ENCODE measurements around the gene PCBP3.

PCBP3 gene

DNA sequence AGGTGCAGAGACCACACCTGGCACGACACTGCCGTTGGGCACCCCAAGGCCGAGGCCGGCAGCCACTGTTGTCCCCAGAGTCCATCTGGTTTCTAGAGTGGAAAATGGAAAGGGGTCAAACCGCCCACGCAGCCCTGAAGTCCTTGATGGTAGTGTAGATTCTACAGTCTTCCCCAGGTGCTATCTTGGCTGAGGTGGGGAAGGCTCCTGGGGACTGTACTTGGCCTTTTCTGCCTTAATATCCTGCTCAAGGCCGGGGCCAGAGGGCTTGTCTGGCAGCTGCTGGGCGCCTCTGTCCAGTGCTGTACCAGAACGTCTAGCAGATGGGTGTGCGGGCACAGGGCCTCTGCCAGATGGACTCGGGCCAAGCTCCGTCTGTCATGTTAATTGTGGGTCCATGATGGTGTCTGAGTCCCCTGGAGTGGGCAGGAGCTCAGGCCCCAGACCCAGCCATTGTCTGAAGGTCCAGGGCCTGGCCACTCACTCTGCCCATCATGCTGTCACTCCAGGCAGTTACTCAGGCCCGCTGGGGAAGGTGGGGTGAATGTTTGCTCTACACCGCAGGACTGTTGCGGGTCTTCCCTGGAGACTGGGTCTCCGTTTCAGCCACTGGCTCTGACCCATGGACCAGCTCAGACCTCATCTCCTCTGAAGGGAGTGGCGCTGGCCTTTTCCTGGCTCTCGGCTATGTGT is 176.1 kb downstream of the PCBP3 start:
- Histone ChIP-seq H3K4me1 (ENCODE audit: insufficient read depth, low read length) (no peaks in the 10 kb centered on the region), H3K4me3 (ENCODE audit: low read depth in 1 of 2, low read length in 2 of 2) (no peak overlapping the region), H3K27me3 (ENCODE audit: insufficient read depth, low read length, poor library complexity) (no peaks in the 10 kb centered on the region), H3K4me2 (ENCODE audit: insufficient read depth, low read length) (no peak overlapping the region), H3K9ac (ENCODE audit: low read depth, low read length) (no peak overlapping the region), H3K79me2 (ENCODE audit: insufficient read depth, low read length) (no peaks in the 10 kb centered on the region), H4K20me1 (ENCODE audit: insufficient read depth, low read length) (peaks cover 12% of the 10 kb centered on the region), H3K27ac (ENCODE audit: low read length) (no peak overlapping the region), H2AFZ (ENCODE audit: low read depth, low read length) (no peak overlapping the region), H3K9me3 (ENCODE audit: insufficient read depth, low read length, severe bottlenecking) (no peaks in the 10 kb centered on the region), H3K36me3 (ENCODE audit: insufficient read depth, low read length) (no peaks in the 10 kb centered on the region)
- DNase-seq, result no peak
- no peak for ATAC-seq (ENCODE audit: insufficient read depth, low read depth)
- TF ChIP-seq, protein P1, sequence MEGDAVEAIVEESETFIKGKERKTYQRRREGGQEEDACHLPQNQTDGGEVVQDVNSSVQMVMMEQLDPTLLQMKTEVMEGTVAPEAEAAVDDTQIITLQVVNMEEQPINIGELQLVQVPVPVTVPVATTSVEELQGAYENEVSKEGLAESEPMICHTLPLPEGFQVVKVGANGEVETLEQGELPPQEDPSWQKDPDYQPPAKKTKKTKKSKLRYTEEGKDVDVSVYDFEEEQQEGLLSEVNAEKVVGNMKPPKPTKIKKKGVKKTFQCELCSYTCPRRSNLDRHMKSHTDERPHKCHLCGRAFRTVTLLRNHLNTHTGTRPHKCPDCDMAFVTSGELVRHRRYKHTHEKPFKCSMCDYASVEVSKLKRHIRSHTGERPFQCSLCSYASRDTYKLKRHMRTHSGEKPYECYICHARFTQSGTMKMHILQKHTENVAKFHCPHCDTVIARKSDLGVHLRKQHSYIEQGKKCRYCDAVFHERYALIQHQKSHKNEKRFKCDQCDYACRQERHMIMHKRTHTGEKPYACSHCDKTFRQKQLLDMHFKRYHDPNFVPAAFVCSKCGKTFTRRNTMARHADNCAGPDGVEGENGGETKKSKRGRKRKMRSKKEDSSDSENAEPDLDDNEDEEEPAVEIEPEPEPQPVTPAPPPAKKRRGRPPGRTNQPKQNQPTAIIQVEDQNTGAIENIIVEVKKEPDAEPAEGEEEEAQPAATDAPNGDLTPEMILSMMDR (IDR thresholded peaks at IDR 0.05; ENCODE audit: borderline replicate concordance, extremely low read depth, low read length, poor library complexity, severe bottlenecking), result no peak
- TF ChIP-seq EZH2 (IDR thresholded peaks at IDR 0.05; ENCODE audit: borderline replicate concordance, low read depth, low read length, severe bottlenecking), result no peak

DNA sequence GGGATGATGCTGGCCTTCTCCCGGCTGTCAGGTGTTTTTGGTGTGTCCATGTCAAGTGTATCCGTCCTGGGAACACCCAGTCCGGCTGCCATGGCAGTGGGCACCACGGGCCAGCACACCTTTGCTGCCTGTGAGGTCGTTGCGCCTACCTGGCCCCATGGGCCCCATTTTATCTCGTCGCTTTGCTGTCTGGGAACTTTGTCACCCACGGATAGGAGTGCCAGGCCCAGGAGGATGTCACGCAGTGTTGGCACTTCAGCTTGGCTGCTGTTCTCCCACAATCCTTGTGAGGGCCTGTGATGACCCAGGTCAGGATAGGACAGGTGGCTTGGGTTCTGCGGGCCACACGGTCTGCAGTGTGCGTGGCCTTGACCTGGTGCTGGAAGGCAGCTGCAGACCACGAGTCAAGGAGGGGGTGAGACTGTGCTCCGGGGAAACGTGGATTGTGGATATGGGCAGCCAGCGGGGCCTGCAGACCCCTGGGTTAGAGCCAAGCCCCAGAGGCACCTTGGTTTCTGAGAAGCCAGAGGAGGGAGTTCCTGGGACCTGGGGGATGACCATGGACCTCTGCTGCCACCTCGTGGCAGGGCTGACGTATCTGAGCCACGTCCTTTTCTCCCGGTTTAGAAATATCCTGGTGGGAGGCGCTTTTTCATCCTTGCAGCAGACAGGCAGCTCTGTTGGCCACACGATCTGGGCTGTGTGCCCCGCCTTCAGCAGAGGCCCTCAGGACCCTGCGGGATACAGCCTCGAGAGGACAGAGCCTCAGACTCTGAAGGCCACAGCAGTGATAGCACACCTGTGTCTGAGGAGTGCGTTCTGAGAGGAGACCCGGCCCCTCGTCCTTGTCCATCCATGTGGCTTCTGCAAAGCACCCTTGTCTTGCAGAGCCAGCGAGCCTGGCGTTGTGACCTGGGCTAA is 176.9 kb downstream of the PCBP3 start:
- no peaks in the 10 kb centered on the region for H3K27me3 ChIP-seq (ENCODE audit: insufficient read depth, low read length, poor library complexity)
- H2AFZ ChIP-seq (ENCODE audit: low read depth, low read length), result no peak overlapping the region
- H3K4me3 ChIP-seq (ENCODE audit: low read depth in 1 of 2, low read length in 2 of 2), result no peak overlapping the region
- H3K36me3 ChIP-seq (ENCODE audit: insufficient read depth, low read length), result no peaks in the 10 kb centered on the region
- H3K4me1 ChIP-seq (ENCODE audit: insufficient read depth, low read length), result no peaks in the 10 kb centered on the region
- DNase-seq (peak; percentile 81), ATAC-seq (ENCODE audit: insufficient read depth, low read depth) (peak; percentile 92)
- peaks cover 12% of the 10 kb centered on the region for H4K20me1 ChIP-seq (ENCODE audit: insufficient read depth, low read length)
- H3K9ac ChIP-seq (ENCODE audit: low read depth, low read length), result no peak overlapping the region
- H3K79me2 ChIP-seq (ENCODE audit: insufficient read depth, low read length), result no peaks in the 10 kb centered on the region
- no peak overlapping the region for H3K4me2 ChIP-seq (ENCODE audit: insufficient read depth, low read length)
- TF ChIP-seq, protein P1 (IDR thresholded peaks at IDR 0.05; ENCODE audit: borderline replicate concordance, extremely low read depth, low read length, poor library complexity, severe bottlenecking), result peak; percentile 89
- no peak for TF ChIP-seq EZH2 (IDR thresholded peaks at IDR 0.05; ENCODE audit: borderline replicate concordance, low read depth, low read length, severe bottlenecking)
- no peaks in the 10 kb centered on the region for H3K9me3 ChIP-seq (ENCODE audit: insufficient read depth, low read length, severe bottlenecking)
- H3K27ac ChIP-seq (ENCODE audit: low read length), result no peak overlapping the region

DNA sequence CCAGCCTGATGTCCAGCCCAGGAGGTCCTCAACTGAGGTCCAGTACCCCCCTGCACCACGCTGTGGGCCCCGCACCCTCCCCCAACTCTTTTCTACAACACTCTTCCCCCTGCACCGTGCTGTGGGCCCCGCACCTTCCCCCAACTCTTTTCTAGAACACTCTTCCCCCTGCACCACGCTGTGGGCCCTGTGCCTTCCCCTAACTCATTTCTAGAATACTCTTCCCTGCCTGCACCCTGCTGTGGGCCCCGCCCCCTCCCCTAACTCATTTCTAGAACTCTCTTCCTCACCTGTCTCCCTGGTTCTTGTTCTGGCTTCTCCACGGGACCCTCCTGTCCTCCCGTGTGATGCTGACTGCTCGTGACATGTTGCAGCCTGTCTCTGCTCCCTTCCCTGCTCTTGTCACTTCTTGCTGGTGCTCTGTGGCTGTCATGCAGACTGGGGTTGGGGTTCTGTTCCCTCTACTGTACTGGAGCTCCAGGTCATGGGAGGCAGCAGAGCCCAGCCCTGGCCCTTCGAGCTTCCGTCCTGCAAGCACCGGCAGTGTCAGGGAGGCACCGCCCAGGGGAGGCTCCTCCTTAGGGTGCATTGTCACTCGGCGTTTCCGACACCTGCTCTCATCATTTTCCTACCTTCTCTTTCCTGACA is 177.9 kb downstream of the PCBP3 start:
- Histone ChIP-seq H3K9me3 (ENCODE audit: insufficient read depth, low read length, severe bottlenecking) (no peaks in the 10 kb centered on the region), H2AFZ (ENCODE audit: low read depth, low read length) (no peak overlapping the region), H3K4me3 (ENCODE audit: low read depth in 1 of 2, low read length in 2 of 2) (no peak overlapping the region), H4K20me1 (ENCODE audit: insufficient read depth, low read length) (peaks cover 12% of the 10 kb centered on the region), H3K27me3 (ENCODE audit: insufficient read depth, low read length, poor library complexity) (no peaks in the 10 kb centered on the region), H3K36me3 (ENCODE audit: insufficient read depth, low read length) (no peaks in the 10 kb centered on the region), H3K4me1 (ENCODE audit: insufficient read depth, low read length) (no peaks in the 10 kb centered on the region), H3K79me2 (ENCODE audit: insufficient read depth, low read length) (no peaks in the 10 kb centered on the region), H3K4me2 (ENCODE audit: insufficient read depth, low read length) (no peak overlapping the region), H3K9ac (ENCODE audit: low read depth, low read length) (no peak overlapping the region), H3K27ac (ENCODE audit: low read length) (no peak overlapping the region)
- no peak for TF ChIP-seq EZH2 (IDR thresholded peaks at IDR 0.05; ENCODE audit: borderline replicate concordance, low read depth, low read length, severe bottlenecking)
- TF ChIP-seq, protein P1 (IDR thresholded peaks at IDR 0.05; ENCODE audit: borderline replicate concordance, extremely low read depth, low read length, poor library complexity, severe bottlenecking), result no peak
- ATAC-seq (ENCODE audit: insufficient read depth, low read depth) (no peak), DNase-seq (no peak)
